HepG2 (cell line): ENCODE data around the gene THBS2. TPM values are rescaled to one million over a fixed set of nuclear protein-coding genes. Genes with fewer than 3 reads are reported as not detected.

Source experiments
- EP300 ChIP-seq, 3 experiments: sonication (generic) in 1 of 3; formaldehyde crosslinking in 1 of 3; IDR thresholded peaks; 2 replicates each; pipeline versions ENCODE4 v1.5.1 to v1.6.1; 2011 to 2020; ENCODE audit warnings: low read depth in 2 of 3, low read length in 2 of 3, borderline replicate concordance in 1 of 3, improper control_type of control experiment in 1 of 3, mild to moderate bottlenecking in 1 of 3, missing genetic modification reagents in 1 of 3, moderate library complexity in 1 of 3
- HMG20B ChIP-seq: conservative IDR thresholded peaks from 2 replicates; pipeline ENCODE4 v1.6.1; 2016; ENCODE audit warnings: missing genetic modification reagents, missing compliant biosample characterization
- IRF2 ChIP-seq: IDR thresholded peaks from 2 replicates; pipeline ENCODE4 v1.6.1; 2018; ENCODE audit warnings: missing genetic modification reagents, missing compliant biosample characterization
- KDM6A ChIP-seq: IDR thresholded peaks from 2 replicates; pipeline ENCODE4 v1.6.1; 2016; ENCODE audit warnings: low read depth
- ONECUT2 ChIP-seq: sonication (generic); formaldehyde crosslinking; IDR thresholded peaks from 2 replicates; pipeline ENCODE4 v1.4.0; 2020; ENCODE audit warnings: missing genetic modification reagents
- PCBP2 ChIP-seq: fragments of 200-400 bp; formaldehyde crosslinking; optimal IDR thresholded peaks from 2 replicates; pipeline ENCODE3; 2018; ENCODE audit warnings: low read length, low read depth; ENCODE audit not compliant: poor library complexity, severe bottlenecking
- POLR2AphosphoS5 ChIP-seq: IDR thresholded peaks from 2 replicates; pipeline ENCODE4 v1.6.1; 2012; ENCODE audit warnings: low read depth, low read length
- SNAI1 ChIP-seq: sonication (generic); formaldehyde crosslinking; IDR thresholded peaks from 2 replicates; pipeline ENCODE4 v1.5.0; 2020; ENCODE audit warnings: mild to moderate bottlenecking, missing genetic modification reagents, borderline replicate concordance
- SP1 ChIP-seq, 2 experiments: fragments of 450-650 bp in 1 of 2; sonication (generic) in 1 of 2; formaldehyde crosslinking in 1 of 2; IDR thresholded peaks; 2 replicates each; pipeline versions ENCODE4 v1.4.0 to v1.6.1; 2016 to 2020; ENCODE audit warnings: missing genetic modification reagents in 1 of 2
- TEAD3 ChIP-seq: optimal IDR thresholded peaks from 2 replicates; pipeline ENCODE3; 2016; ENCODE audit warnings: borderline replicate concordance
- ZFP36L1 ChIP-seq: sonication (generic); formaldehyde crosslinking; IDR thresholded peaks from 2 replicates; pipeline ENCODE4 v1.8.0; 2022; ENCODE audit warnings: mild to moderate bottlenecking, missing genetic modification reagents, moderate library complexity
- ZNF354B ChIP-seq: sonication (generic); formaldehyde crosslinking; IDR thresholded peaks from 2 replicates; pipeline ENCODE4 v1.8.0; 2022; ENCODE audit warnings: mild to moderate bottlenecking, missing genetic modification reagents
- ZNF550 ChIP-seq: sonication (generic); formaldehyde crosslinking; IDR thresholded peaks from 2 replicates; pipeline ENCODE4 v1.4.0; 2020; ENCODE audit warnings: mild to moderate bottlenecking, missing genetic modification reagents, borderline replicate concordance
- ZNF772 ChIP-seq: sonication (generic); formaldehyde crosslinking; IDR thresholded peaks from 2 replicates; pipeline ENCODE4 v1.5.0; 2020; ENCODE audit warnings: mild to moderate bottlenecking, missing genetic modification reagents
- ZNF781 ChIP-seq: sonication (generic); formaldehyde crosslinking; IDR thresholded peaks from 2 replicates; pipeline ENCODE4 v1.5.1; 2020; ENCODE audit warnings: borderline replicate concordance, mild to moderate bottlenecking, missing genetic modification reagents; ENCODE audit errors: not compliant biosample characterization
- polyA plus RNA-seq, 8 experiments: library from polyadenylated mRNA; depleted of rRNA in 3 of 8; stranded (reverse) in 7 of 8; unstranded in 1 of 8; fragments of >200 nt; fragmentation: Illumina TruSeq in 4 of 8; extraction: Trizol in 4 of 8; gene quantifications; 2 replicates each; pipeline versions ENCODE4 v1.2.1 to v1.2.3, GENCODE V29; 2011 to 2016; ENCODE audit warnings: low read depth in 4 of 8, missing spikeins in 1 of 8, mixed read lengths in 1 of 8; ENCODE audit not compliant: insufficient read depth in 1 of 8
- total RNA-seq, 5 experiments: library from RNA; depleted of rRNA; stranded (reverse); fragments of >200 nt; fragmentation: Illumina TruSeq; extraction: Trizol; gene quantifications; 2 replicates each; pipeline ENCODE4 v1.2.3, GENCODE V29; 2016; ENCODE audit warnings: low read depth in 1 of 5
- TF ChIP-seq, protein P1 (sequence below): sonication (generic); formaldehyde crosslinking; IDR thresholded peaks from 2 replicates; pipeline ENCODE4 v1.4.0; 2020; ENCODE audit warnings: mild to moderate bottlenecking, missing genetic modification reagents
- TF ChIP-seq, protein P2 (sequence below): sonication (generic); formaldehyde crosslinking; IDR thresholded peaks from 2 replicates; pipeline ENCODE4 v1.8.0; 2022; ENCODE audit warnings: missing genetic modification reagents, mild to moderate bottlenecking, borderline replicate concordance
- TF ChIP-seq, protein P3 (sequence below): sonication (generic); formaldehyde crosslinking; IDR thresholded peaks from 2 replicates; pipeline ENCODE4 v1.5.0; 2020; ENCODE audit warnings: mild to moderate bottlenecking, missing genetic modification reagents
- TF ChIP-seq, protein P4 (sequence below): sonication (generic); formaldehyde crosslinking; conservative IDR thresholded peaks from 2 replicates; pipeline ENCODE4 v1.4.0; 2020; ENCODE audit warnings: mild to moderate bottlenecking, missing genetic modification reagents, moderate library complexity

Gene THBS2
- total and polyA plus RNA-seq, 2 of the 13 experiments (the other 11 are each of a cell fraction or from before 2014, with no cell fraction given): 0.12 to 0.15 TPM

DNA sequence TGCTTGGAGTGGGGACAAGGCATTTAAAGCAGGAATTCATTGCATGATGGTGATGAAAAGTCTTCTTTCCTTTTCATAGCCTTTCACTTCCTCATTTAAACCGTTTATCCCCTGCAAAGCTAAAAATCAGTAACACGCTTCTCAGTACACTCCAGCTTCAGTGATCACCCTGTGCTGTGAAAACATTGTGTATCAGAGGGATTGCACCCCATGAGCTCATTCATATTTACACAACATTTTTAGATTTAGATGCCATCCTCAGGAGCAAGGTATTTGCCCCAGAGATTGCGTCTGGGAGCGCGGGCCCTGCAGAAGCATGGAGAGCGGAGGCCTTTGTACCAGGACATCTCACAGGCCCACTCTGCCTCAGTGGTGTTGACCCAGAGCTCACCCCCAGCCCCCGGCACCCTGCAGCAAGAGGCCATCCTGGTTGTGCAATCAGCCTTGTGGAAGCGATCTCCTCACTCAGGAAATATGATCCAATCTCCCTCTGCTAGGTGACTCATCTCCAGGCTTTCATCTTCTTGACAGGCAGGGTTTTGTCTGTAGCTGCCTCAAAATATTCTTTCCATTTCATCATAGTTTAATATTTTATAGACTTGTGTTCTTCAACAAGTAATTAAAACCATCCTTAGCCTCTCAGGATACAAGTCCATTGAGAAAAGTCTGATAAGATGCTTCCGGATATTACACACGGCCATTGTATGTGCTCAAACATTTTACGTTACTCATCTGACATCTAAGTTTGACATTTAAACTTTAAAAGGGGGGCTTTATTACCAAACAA lies 38.9 kb upstream of the THBS2 start (continued):
- peak; percentile 75 for TF ChIP-seq HMG20B (CRISPR knock-in tag)
- TF ChIP-seq EP300 (IDR thresholded peaks at IDR 0.05; ENCODE audit: low read depth in 2 of 2, low read length in 2 of 2): peak; percentile 89 to 95
- TF ChIP-seq EP300 (CRISPR knock-in tag; IDR thresholded peaks at IDR 0.05; ENCODE audit: borderline replicate concordance): peak; percentile 98
- TF ChIP-seq, protein P1, sequence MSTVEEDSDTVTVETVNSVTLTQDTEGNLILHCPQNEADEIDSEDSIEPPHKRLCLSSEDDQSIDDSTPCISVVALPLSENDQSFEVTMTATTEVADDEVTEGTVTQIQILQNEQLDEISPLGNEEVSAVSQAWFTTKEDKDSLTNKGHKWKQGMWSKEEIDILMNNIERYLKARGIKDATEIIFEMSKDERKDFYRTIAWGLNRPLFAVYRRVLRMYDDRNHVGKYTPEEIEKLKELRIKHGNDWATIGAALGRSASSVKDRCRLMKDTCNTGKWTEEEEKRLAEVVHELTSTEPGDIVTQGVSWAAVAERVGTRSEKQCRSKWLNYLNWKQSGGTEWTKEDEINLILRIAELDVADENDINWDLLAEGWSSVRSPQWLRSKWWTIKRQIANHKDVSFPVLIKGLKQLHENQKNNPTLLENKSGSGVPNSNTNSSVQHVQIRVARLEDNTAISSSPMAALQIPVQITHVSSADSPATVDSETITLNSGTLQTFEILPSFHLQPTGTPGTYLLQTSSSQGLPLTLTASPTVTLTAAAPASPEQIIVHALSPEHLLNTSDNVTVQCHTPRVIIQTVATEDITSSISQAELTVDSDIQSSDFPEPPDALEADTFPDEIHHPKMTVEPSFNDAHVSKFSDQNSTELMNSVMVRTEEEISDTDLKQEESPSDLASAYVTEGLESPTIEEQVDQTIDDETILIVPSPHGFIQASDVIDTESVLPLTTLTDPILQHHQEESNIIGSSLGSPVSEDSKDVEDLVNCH (CRISPR knock-in tag): no peak
- TF ChIP-seq TEAD3 (CRISPR knock-in tag): peak; percentile 80
- no peak for TF ChIP-seq SP1 (IDR thresholded peaks at IDR 0.05)
- no peak for TF ChIP-seq SP1 (CRISPR knock-in tag; IDR thresholded peaks at IDR 0.05)
- peak; percentile 85 for TF ChIP-seq IRF2 (CRISPR knock-in tag)
- TF ChIP-seq, protein P2, sequence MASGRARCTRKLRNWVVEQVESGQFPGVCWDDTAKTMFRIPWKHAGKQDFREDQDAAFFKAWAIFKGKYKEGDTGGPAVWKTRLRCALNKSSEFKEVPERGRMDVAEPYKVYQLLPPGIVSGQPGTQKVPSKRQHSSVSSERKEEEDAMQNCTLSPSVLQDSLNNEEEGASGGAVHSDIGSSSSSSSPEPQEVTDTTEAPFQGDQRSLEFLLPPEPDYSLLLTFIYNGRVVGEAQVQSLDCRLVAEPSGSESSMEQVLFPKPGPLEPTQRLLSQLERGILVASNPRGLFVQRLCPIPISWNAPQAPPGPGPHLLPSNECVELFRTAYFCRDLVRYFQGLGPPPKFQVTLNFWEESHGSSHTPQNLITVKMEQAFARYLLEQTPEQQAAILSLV (CRISPR knock-in tag): 0 out of 2 replicates have a peak, but pooled peaks have one; percentile 28
- TF ChIP-seq, protein P3, sequence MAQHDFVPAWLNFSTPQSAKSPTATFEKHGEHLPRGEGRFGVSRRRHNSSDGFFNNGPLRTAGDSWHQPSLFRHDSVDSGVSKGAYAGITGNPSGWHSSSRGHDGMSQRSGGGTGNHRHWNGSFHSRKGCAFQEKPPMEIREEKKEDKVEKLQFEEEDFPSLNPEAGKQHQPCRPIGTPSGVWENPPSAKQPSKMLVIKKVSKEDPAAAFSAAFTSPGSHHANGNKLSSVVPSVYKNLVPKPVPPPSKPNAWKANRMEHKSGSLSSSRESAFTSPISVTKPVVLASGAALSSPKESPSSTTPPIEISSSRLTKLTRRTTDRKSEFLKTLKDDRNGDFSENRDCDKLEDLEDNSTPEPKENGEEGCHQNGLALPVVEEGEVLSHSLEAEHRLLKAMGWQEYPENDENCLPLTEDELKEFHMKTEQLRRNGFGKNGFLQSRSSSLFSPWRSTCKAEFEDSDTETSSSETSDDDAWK (CRISPR knock-in tag): no peak
- no peak for TF ChIP-seq ZNF354B (CRISPR knock-in tag)
- TF ChIP-seq, protein P4, sequence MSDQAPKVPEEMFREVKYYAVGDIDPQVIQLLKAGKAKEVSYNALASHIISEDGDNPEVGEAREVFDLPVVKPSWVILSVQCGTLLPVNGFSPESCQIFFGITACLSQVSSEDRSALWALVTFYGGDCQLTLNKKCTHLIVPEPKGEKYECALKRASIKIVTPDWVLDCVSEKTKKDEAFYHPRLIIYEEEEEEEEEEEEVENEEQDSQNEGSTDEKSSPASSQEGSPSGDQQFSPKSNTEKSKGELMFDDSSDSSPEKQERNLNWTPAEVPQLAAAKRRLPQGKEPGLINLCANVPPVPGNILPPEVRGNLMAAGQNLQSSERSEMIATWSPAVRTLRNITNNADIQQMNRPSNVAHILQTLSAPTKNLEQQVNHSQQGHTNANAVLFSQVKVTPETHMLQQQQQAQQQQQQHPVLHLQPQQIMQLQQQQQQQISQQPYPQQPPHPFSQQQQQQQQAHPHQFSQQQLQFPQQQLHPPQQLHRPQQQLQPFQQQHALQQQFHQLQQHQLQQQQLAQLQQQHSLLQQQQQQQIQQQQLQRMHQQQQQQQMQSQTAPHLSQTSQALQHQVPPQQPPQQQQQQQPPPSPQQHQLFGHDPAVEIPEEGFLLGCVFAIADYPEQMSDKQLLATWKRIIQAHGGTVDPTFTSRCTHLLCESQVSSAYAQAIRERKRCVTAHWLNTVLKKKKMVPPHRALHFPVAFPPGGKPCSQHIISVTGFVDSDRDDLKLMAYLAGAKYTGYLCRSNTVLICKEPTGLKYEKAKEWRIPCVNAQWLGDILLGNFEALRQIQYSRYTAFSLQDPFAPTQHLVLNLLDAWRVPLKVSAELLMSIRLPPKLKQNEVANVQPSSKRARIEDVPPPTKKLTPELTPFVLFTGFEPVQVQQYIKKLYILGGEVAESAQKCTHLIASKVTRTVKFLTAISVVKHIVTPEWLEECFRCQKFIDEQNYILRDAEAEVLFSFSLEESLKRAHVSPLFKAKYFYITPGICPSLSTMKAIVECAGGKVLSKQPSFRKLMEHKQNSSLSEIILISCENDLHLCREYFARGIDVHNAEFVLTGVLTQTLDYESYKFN: peak; percentile 92
- no peak for TF ChIP-seq ZFP36L1 (CRISPR knock-in tag)
- no peak for TF ChIP-seq ONECUT2 (CRISPR knock-in tag)
- TF ChIP-seq KDM6A (CRISPR knock-in tag): no peak
- TF ChIP-seq ZNF781: no peak
- TF ChIP-seq POLR2AphosphoS5: no peak
- peak; percentile 78; the same call in 1 of the 2 replicates for TF ChIP-seq SNAI1
- no peak for TF ChIP-seq PCBP2
- no peak for TF ChIP-seq ZNF772 (CRISPR knock-in tag)
- TF ChIP-seq ZNF550 (CRISPR knock-in tag): no peak
